LHCN-M2 (cell line): ENCODE results near the gene SEMA5A. TPM values are rescaled to one million over a fixed set of nuclear protein-coding genes. Genes with fewer than 3 reads are reported as not detected.

Experiments used
- DNase-seq: peaks from one replicate; pipeline ENCODE4 v3.0.0-alpha.2; 2012; ENCODE audit warnings: low read depth
- total RNA-seq: library from RNA; depleted of rRNA; stranded (reverse); fragments of >200 nt; gene quantifications from 2 replicates; pipeline ENCODE4 v1.2.3, GENCODE V29; 2014

SEMA5A gene
- total RNA-seq, 1 experiment from 2014 or later: 11.4 TPM

GRCh38 chr5:9063615-9064245, 482.1 kb downstream of the SEMA5A start:
- DNase-seq: no peak

- DNase-seq: no peak
Measured at GRCh38 chr5:9062873-9063272, 483.0 kb downstream of the SEMA5A start.

- peak; percentile 94 for DNase-seq
Measured at GRCh38 chr5:9059920-9060691, 485.8 kb downstream of the SEMA5A start.

- peak; percentile 30 for DNase-seq
Measured at GRCh38 chr5:9058666-9059065, 487.2 kb downstream of the SEMA5A start.

DNA sequence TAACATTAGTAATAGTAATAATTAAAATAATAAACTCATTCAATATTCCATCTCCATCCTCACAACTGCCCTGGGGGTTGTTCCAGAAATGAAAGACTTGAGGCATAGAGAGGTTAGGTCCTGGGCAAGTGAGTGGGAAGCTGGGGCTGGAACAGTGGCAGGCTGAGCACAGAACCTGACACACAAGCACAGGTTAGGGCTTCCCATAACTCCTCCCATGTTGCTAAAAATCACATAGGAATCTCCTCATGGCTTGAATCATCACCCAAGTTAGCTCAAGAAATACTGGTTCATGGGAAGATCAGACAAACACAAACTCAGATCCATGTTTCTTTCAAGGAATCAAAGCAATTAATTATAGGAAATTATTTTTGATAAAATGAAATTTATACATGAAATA, 487.7 kb downstream of the SEMA5A start:
- DNase-seq: no peak

DNA sequence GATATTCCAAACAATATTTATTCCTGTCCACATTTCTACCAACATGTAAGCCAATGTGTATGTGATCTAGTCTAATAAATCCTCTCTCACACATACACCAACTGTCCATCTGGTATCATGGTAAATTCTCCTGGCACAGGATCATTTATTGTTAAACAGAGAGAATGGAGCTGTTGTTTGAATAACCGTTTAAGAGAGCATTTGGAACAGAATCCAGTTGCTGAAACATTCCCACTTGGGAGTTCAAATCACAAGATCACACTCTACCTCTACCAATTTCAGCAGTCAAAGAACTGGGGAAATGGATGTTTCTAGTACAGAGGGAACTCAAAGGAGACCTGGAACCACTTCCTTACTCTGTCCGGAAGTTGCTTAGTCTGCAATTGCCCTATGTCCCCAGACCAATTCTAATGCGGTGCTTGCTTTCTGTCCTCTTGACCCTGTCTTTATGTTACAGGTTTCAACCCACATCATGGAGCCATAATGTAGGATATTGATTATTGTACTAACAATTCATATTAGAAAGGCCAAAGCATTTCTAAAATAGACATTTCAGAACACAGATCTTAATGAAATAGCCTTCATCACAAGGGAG, 488.4 kb downstream of the SEMA5A start:
- DNase-seq: no peak

DNA sequence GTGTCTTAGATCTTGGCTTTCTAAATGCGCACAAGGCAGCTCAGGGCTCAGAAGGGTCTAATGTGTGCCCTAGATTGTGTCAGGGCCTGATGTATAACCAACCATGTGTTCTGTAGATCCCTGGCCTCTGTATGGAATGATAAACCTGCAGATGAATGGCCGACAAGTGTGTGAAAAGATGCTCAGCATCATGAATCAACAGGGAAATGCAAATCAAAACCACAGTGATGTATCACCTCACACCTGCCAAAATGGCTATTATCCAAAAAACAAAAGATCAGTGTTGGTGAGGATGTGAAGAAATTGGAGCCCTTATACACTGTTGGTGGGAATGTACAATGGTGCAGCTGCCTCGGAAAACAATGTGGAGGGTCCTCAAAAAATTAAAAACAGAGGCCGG, 489.8 kb downstream of the SEMA5A start:
- peak; percentile 25 for DNase-seq

DNA sequence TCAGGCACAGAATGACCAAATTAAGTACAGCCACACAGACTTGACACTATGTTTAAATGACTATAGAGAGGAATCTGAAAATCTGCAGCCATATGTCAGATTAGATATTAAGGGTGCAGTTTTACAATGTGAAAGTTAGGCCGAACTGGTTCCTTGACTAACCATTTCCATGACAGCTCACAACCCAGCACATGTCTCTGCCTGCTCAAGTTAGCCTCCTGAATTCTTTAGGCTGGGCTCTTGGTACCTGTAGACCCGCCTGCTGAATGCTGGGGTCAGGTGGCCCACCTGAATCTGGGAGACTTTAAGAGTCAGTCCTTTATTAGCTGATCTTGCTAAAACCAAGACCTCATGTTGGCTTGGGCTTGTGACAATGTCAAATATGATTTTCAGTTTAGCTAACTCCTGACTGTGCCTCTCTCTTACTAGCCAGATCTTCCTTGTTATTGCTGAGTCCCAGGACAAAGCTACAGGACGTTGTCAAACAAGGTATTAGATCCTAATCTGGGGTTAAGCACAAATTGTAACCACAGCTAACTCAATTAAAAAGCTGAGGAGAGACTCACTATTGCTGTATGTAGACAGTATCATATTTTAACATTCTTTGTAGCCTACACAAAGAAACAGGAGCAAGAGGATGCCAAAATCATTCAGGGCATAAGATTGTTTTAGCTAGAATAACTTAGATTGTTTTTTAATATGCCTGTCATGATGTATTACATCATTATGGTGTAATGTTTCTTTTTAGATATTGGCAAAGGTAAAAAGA, 490.9 kb downstream of the SEMA5A start:
- DNase-seq: no peak

- DNase-seq: no peak
Measured at GRCh38 chr5:9054322-9054721, 491.6 kb downstream of the SEMA5A start.

DNA sequence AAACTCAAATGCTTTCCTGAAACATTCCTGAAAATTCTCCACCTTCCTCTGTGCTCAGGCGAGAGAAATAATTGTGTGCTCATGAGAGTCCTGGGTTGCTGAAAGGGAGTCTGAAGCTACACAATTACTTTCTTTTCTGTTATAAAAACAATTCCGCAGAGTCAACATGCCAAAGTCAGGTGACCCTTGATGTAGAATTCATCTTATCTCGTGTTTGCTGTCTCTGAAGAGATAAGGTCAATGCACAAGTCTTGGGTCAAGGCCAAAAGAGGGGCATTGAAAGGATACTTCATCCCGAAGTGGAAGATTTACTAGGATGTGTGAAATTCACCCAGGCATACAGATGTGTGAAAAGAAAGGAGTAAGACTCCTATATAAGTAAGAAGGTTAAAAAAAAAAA, 493.5 kb downstream of the SEMA5A start:
- no peak for DNase-seq

- no peak for DNase-seq
Measured at GRCh38 chr5:9051779-9052178, 494.1 kb downstream of the SEMA5A start.

DNA sequence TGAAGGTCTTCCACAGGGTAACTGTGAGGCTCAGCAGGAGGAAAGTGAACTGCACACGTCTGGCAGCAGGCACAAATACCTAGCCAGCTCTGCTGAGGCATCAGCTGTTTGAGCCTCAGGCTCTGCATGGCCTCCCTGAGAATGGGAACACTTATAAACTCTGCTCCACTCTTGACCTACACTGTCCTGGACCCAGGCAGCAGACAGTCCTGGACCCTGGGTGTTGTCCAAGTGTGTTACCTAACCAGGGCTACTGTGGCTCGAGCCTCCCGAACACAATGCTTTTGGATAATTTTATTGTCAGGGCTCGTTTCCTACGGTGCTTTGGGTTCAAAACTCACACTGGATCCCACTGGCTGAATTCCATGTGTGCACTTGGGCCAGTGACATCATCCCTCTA, 497.9 kb downstream of the SEMA5A start:
- DNase-seq: no peak

DNA sequence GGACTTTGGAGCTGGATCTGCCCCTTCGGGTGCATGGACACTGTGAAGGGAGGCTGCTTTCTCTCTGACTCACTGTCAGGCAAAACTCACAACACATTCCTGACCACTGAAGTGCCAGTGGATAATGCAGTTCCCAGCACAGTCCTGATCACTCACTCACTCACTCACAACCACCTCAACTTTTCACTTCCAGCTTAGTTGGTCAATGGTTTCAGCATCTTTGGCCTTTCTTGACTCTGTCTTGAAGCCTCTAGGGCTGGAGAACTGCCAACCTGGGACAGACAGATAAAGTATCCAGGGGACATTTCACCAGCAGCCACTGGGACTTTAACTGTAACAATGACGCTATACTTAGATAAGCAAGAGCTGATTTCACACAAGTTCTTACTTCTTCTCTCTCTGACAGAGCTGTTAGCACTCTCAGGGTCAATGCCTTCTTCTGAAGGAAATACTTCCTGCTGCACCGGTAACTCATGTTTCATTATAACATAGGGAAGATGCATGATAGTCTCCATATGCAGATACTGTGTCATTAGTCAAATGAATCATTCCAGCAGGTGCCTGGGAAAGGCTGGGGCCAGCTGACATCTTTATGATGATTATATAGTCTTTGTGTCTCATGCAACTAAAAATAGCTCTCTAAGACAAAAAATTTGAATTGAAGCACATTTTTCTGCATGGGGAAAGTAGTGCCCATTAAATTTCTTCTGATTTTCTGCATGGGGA, 499.0 kb downstream of the SEMA5A start:
- DNase-seq: peak; percentile 97

DNA sequence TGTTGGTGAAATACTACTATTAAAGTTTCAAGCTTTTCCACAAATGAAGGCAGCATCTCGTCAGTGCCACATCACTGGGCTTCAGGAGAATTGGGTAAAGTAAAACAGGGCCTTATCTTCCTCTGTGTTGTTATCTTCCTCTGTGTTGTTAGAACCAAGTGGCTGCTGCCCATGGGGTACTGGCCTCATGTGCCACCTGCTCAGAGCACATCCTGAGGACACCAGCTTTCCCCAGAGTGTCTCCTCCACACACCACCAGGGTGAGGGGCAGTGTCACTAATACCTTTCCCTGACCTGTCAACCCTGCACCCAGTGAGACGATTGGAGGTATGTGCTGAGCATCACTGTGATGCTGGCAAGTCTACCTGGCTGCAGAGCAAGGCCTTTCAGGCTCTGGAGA, 499.9 kb downstream of the SEMA5A start:
- DNase-seq: no peak

- DNase-seq: no peak
Measured at GRCh38 chr5:9042241-9042640, 503.6 kb downstream of the SEMA5A start.

DNA sequence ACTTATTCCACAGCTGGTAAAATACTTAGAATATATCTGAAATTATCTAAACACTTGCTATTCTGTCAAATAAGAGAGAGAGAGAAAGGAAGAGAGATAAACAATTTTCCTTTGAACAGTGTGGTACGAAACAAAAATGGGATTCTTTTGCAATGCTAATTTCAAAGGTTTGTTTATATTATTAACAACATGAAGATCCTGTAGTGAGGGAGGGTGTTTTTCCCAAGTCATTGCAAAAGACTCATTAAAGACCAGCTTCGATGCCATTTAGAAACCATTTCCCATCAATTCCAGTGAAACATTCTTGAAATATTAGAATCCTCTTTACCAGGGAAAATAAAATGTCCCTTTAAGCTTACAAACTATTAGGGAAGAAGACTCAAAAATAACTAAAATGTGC, 505.4 kb downstream of the SEMA5A start:
- no peak for DNase-seq

DNA sequence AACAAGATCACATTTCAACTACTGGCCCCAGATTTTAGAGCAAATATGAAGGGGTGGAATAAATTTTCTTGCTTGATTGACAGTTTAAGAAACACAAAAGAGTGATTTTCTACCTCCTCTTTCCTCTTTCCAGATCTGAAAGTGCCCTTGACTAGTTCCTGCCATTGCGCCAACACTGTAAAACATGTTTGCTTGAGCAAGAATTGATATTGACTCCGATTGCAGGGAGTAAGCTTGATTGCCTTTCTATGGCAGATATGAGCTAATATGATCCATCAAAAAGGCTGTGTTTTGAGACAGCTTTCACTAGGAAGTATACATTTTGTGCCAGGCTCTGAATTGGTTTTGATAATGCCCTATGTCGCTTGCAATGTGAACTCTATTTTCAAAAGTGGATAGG, 508.8 kb downstream of the SEMA5A start:
- no peak for DNase-seq

- no peak for DNase-seq
Measured at GRCh38 chr5:9035346-9035745, 510.5 kb downstream of the SEMA5A start.

GRCh38 chr5:9034649-9035048, 511.2 kb downstream of the SEMA5A start:
- DNase-seq: peak; percentile 32

- no peak for DNase-seq
Measured at GRCh38 chr5:9033524-9033923, 512.4 kb downstream of the SEMA5A start.

DNA sequence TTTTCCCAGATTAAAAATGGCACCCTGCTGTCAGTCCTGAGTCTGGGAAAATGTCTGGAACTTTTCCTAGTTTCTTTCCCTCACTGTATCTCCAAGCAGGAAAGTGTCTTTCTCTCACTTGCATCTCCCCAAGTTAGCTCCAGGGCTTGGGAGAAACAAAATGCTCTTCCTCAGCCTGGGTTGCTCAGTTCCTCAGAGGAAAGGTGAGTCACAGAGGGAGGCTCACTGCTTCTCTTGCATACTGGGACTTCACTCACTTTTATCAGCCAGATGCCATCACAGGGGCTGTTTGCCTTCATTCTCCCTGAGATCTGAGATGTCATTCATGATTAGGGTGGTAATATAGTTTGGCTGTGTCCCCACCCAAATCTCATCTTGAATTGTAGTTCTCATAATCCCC, 519.9 kb downstream of the SEMA5A start:
- DNase-seq: no peak

DNA sequence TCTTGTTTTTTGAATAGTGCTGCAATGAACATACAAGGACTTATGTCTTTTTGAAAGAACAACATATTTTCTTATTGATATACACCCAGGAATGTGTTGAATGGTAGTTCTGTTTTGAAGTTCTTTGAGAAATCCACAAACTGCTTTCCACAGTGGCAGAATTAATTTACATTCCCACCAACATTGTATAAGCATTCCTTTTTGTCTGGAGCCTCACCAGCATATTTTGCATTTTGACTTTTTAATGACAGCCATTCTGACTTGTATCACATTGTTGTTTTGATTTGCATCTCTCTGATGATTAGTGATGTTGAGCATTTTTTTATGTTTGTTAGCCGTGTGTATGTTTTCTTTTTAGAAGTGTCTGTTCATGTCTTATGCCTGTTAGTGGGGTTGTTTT, 524.9 kb downstream of the SEMA5A start:
- DNase-seq: no peak
